ENCODE data around the gene HLA-DMB. TPM values are rescaled to one million over a fixed set of nuclear protein-coding genes. Genes with fewer than 3 reads are reported as not detected.

HLA-DMB gene
- total and polyA plus RNA-seq, 10 of the 15 experiments (the other 5 are each of a cell fraction or from before 2014, with no cell fraction given) = 114 to 173 (median 150) TPM

DNA sequence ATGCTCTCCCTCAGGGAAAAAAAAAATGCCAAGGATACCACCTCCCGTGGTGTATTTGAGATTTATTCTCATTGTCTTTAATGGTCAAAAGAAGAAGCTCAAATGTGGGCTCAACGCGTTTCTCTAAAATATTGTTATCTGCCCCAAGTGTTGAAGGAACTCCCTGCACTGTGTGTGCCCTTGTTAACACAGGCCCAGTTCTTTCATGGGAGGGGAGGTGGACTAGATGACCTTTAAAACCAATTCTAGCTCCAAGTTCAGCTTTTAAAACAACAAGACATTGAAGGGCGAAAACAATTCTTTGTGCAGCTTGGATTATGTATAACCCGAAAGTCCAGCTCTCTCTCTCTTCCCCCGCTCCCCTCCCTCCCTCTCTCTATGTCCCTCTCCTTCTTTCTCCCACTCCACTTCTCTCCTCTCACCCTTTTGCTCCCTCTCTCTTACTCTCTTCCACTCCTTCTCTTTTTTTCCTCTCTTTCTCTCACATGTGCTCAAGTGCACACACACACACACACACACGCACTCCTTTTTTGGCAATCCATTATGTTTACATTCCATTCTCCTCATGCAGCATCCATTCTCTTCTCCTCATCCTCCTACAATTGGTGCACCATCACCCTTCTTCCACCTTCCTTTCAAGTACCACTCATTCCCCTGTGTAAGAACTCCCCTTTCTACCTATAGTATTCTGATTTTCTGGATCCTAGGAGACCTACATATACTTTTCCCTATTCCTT, 8.5 kb downstream of the HLA-DMB start:
- Histone ChIP-seq H3K27ac (ENCODE audit: control insufficient read depth, insufficient read depth) (no peak overlapping the region), H3K4me1 (ENCODE audit: control insufficient read depth, insufficient read depth, low read length) (peaks cover 3% of the 10 kb centered on the region), H3K4me3 (no peak overlapping the region), H3K27me3 (replicated peaks in 1 of 2; ENCODE audit: control insufficient read depth in 2 of 2, insufficient read depth in 2 of 2, low read length in 1 of 2) (no peaks in the 10 kb centered on the region; a peak in 1 of 4 replicates), H3K9me3 (replicated peaks; ENCODE audit: control insufficient read depth, insufficient read depth, low read length) (no peaks in the 10 kb centered on the region), H3K79me2 (ENCODE audit: control insufficient read depth, insufficient read depth, low read length) (peaks cover 3% of the 10 kb centered on the region), H4K20me1 (ENCODE audit: control insufficient read depth, insufficient read depth) (no peaks in the 10 kb centered on the region), H3K9ac (ENCODE audit: control insufficient read depth, insufficient read depth, low read length) (no peak overlapping the region), H3K36me3 (ENCODE audit: control insufficient read depth in 2 of 2, insufficient read depth in 2 of 2, low read length in 1 of 2) (peaks cover 16 to 27% of the 10 kb centered on the region in 2 experiments), H3K4me2 (ENCODE audit: control insufficient read depth, insufficient read depth) (no peak overlapping the region), H2AFZ (ENCODE audit: control insufficient read depth, low read depth, low read length) (no peak overlapping the region)
- FAIRE-seq (no peak), ATAC-seq (no peak), DNase-seq (ENCODE audit: low read depth, low spot score) (no peak)
- TF ChIP-seq POLR2A (IDR thresholded peaks at IDR 0.05; ENCODE audit: low read depth, low read length) = 0 out of 2 replicates have a peak, but pooled peaks have one; percentile 32
- TF ChIP-seq SIX5 (IDR thresholded peaks at IDR 0.05; ENCODE audit: low read depth, low read length, severe bottlenecking) = no peak
- ChIA-PET POLR2A (interaction anchor here (0.6 to 3.6 kb wide), 7 partner anchors 11 to 1096 kb away, joined by 3 to 52 read pairs (median 4); partner anchors contain the start of gene HLA-DMA), CTCF (interaction anchor here (0.7 to 15.9 kb wide), 16 partner anchors 7 to 94 kb away, joined by 3 to 532 read pairs (median 19); partner anchors contain the start of genes HLA-DMA and TAP2), SMC1A (ENCODE audit: uncharacterized antibody, unreplicated experiment) (interaction anchor here (0.6 to 15.9 kb wide), 16 partner anchors 9 to 68 kb away, joined by 3 to 354 read pairs (median 12); partner anchors contain the start of genes BRD2 and HLA-DMA), RAD21 (ENCODE audit: unreplicated experiment) (interaction anchor here (0.8 to 7.5 kb wide), 10 partner anchors 11 to 51 kb away, joined by 3 to 135 read pairs (median 19); partner anchors contain the start of genes HLA-DMA and HLA-DMB)
- in situ Hi-C loops (cut with MboI) (no loop called here), intact Hi-C loops (cut with micrococcal nuclease; ENCODE audit: unreplicated experiment) (loop anchor here (2.0 kb wide), 1 partner anchor 53 kb away; no protein-coding TSS in a partner anchor)
- BruUV-seq (replicated peaks) = no TSS peak
- 91% methylated on average over 7 of the region's 7 CpGs for WGBS (ENCODE audit: insufficient coverage, insufficient replicate concordance, low lambda C conversion rate, missing lambda C conversion rate)

DNA sequence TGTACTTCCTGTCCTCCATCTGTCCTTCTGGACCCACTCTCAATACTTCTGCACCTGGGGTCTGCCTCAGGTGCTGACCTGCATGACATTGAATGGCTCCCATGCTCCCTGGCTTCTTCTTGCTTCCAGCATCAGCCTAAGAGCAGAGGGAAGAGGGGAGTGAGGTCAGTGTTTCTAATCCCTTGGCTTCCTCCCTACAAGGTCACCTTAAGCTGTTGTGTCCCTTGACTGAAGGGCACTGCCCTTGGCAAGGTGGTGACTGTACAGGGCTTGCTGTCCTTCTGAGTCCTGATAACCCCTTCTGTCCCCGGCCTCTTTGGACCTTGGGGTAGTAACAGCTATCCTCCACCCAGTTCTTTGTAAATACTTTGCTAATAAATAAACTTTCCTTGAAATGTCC, 9.6 kb downstream of the HLA-DMB start:
- no peak overlapping the region for H2AFZ ChIP-seq (ENCODE audit: control insufficient read depth, low read depth, low read length)
- in situ Hi-C loops (cut with MboI) (no loop called here), intact Hi-C loops (cut with micrococcal nuclease; ENCODE audit: unreplicated experiment) (no loop called here)
- FAIRE-seq = peak; percentile 41
- peaks cover 11 to 17% of the 10 kb centered on the region in 2 experiments for H3K36me3 ChIP-seq (ENCODE audit: control insufficient read depth in 2 of 2, insufficient read depth in 2 of 2, low read length in 1 of 2)
- ChIA-PET SMC1A (ENCODE audit: uncharacterized antibody, unreplicated experiment) (interaction anchor here (1.0 to 15.9 kb wide), 5 partner anchors 13 to 54 kb away, joined by 3 to 354 read pairs (median 6); partner anchors contain the start of gene HLA-DMA), POLR2A (interaction anchor here (0.5 to 1.2 kb wide), 4 partner anchors 10 to 29 kb away, joined by 3 to 5 read pairs (median 3); no protein-coding TSS in a partner anchor), CTCF (interaction anchor here (0.9 to 15.9 kb wide), 5 partner anchors 11 to 55 kb away, joined by 3 to 532 read pairs (median 5); partner anchors contain the start of gene HLA-DMA), RAD21 (ENCODE audit: unreplicated experiment) (interaction anchor here (0.8 to 7.5 kb wide), 6 partner anchors 16 to 52 kb away, joined by 3 to 135 read pairs (median 6); no protein-coding TSS in a partner anchor)
- WGBS (ENCODE audit: insufficient coverage, insufficient replicate concordance, low lambda C conversion rate, missing lambda C conversion rate) = 0% methylated on average over 1 of the region's 1 CpG
- H4K20me1 ChIP-seq (ENCODE audit: control insufficient read depth, insufficient read depth) = no peaks in the 10 kb centered on the region
- BruUV-seq (replicated peaks) = no TSS peak
- H3K27me3 ChIP-seq (replicated peaks in 1 of 2; ENCODE audit: control insufficient read depth in 2 of 2, insufficient read depth in 2 of 2, low read length in 1 of 2) = no peaks in the 10 kb centered on the region; a peak in 1 of 4 replicates
- peak; percentile 49; the same call in 1 of the 2 replicates for TF ChIP-seq POLR2A (IDR thresholded peaks at IDR 0.05; ENCODE audit: low read depth, low read length)
- TF ChIP-seq, protein P1, sequence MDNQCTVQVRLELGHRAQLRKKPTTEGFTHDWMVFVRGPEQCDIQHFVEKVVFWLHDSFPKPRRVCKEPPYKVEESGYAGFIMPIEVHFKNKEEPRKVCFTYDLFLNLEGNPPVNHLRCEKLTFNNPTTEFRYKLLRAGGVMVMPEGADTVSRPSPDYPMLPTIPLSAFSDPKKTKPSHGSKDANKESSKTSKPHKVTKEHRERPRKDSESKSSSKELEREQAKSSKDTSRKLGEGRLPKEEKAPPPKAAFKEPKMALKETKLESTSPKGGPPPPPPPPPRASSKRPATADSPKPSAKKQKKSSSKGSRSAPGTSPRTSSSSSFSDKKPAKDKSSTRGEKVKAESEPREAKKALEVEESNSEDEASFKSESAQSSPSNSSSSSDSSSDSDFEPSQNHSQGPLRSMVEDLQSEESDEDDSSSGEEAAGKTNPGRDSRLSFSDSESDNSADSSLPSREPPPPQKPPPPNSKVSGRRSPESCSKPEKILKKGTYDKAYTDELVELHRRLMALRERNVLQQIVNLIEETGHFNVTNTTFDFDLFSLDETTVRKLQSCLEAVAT (IDR thresholded peaks at IDR 0.05) = no peak
- DNase-seq (ENCODE audit: low read depth, low spot score) = no peak
- no peaks in the 10 kb centered on the region; the same call in 1 of the 2 replicates for H3K79me2 ChIP-seq (ENCODE audit: control insufficient read depth, insufficient read depth, low read length)
- H3K9me3 ChIP-seq (replicated peaks; ENCODE audit: control insufficient read depth, insufficient read depth, low read length) = no peaks in the 10 kb centered on the region
- H3K4me2 ChIP-seq (ENCODE audit: control insufficient read depth, insufficient read depth) = no peak overlapping the region
- no peak overlapping the region for H3K27ac ChIP-seq (ENCODE audit: control insufficient read depth, insufficient read depth)
- peak; percentile 17; the same call in 1 of the 3 replicates for ATAC-seq
- no peaks in the 10 kb centered on the region; the same call in 1 of the 2 replicates for H3K4me1 ChIP-seq (ENCODE audit: control insufficient read depth, insufficient read depth, low read length)
- H3K4me3 ChIP-seq = no peak overlapping the region
- H3K9ac ChIP-seq (ENCODE audit: control insufficient read depth, insufficient read depth, low read length) = no peak overlapping the region

Data from GM12878 (cell line).